Caco-2 (cell line): ENCODE results near the gene CACNA1I. TPM values are rescaled to one million over a fixed set of nuclear protein-coding genes. Genes with fewer than 3 reads are reported as not detected.

Experiments used
- BruUV-seq: library from RNA; stranded (reverse); fragments of 400-500 nt; replicated peaks from 2 replicates; lab custom pipeline; 2021; lab: Mats Ljungman, UMichigan
- CTCF ChIA-PET: fragments of 300-600 bp; sonication (Branson Sonifier 250); formaldehyde crosslinking; loops from one replicate; lab custom pipeline; 2022; ENCODE audit warnings: antibody characterized with exemption; lab: Charles Lee
- POLR2A ChIA-PET: fragments of 300-600 bp; sonication (Branson Sonifier 250); formaldehyde crosslinking; loops from one replicate; lab custom pipeline; 2022; ENCODE audit warnings: antibody characterized with exemption; lab: Charles Lee
- DNase-seq, 2 experiments: peaks; one replicate each; pipeline versions ENCODE4 v3.0.0 to v3.0.0-alpha.2; 2020 to 2022
- H3K27me3 ChIP-seq: replicated peaks from 2 replicates; pipeline ENCODE4 v1.6.0; 2011; ENCODE audit warnings: low read length; ENCODE audit not compliant: control insufficient read depth, insufficient read depth
- H3K36me3 ChIP-seq: 2 replicates; pipeline ENCODE4 v1.5.1; 2011; ENCODE audit warnings: low read length; ENCODE audit not compliant: control insufficient read depth, insufficient read depth
- H3K4me1 ChIP-seq: fragments of 250-450 bp; sonication (Bioruptor Pico); 2 replicates; pipeline ENCODE4 v1.5.1; 2020; ENCODE audit warnings: mild to moderate bottlenecking
- H3K4me3 ChIP-seq: 2 replicates; pipeline ENCODE4 v1.5.1; 2011; ENCODE audit warnings: low read depth, mild to moderate bottlenecking, control low read depth, low read length
- H3K9me3 ChIP-seq: fragments of 250-450 bp; sonication (Bioruptor Pico); 2 replicates; pipeline ENCODE4 v1.5.1; 2020; ENCODE audit warnings: mild to moderate bottlenecking, moderate library complexity
- H3K27ac Mint-ChIP-seq: one replicate; pipeline ENCODE4 v1.8.0; 2022; ENCODE audit warnings: mixed read lengths; ENCODE audit not compliant: unreplicated experiment
- H3K27me3 Mint-ChIP-seq: one replicate; pipeline ENCODE4 v1.8.0; 2022; ENCODE audit warnings: mixed read lengths; ENCODE audit not compliant: insufficient read depth, unreplicated experiment
- H3K36me3 Mint-ChIP-seq: one replicate; pipeline ENCODE4 v1.8.0; 2022; ENCODE audit warnings: mild to moderate bottlenecking, mixed read lengths; ENCODE audit not compliant: insufficient read depth, unreplicated experiment
- H3K4me1 Mint-ChIP-seq: one replicate; pipeline ENCODE4 v1.8.0; 2022; ENCODE audit warnings: low read depth, mixed read lengths; ENCODE audit not compliant: unreplicated experiment
- H3K4me3 Mint-ChIP-seq: one replicate; pipeline ENCODE4 v1.8.0; 2022; ENCODE audit warnings: mild to moderate bottlenecking, moderate library complexity, mixed read lengths; ENCODE audit not compliant: unreplicated experiment
- H3K9me3 Mint-ChIP-seq: one replicate; pipeline ENCODE4 v1.8.0; 2022; ENCODE audit warnings: mixed read lengths; ENCODE audit not compliant: unreplicated experiment
- intact Hi-C: fragments of 100-400 bp; cut with micrococcal nuclease; formaldehyde crosslinking; loops from one replicate; pipeline ENCODE4 v1.10.0; 2022; ENCODE audit not compliant: unreplicated experiment
- total RNA-seq: library from RNA; stranded (reverse); gene quantifications from 2 replicates; pipeline ENCODE4 v1.2.3, GENCODE V29; 2022
- TF ChIP-seq, protein P1 (sequence below), 2 experiments: fragments of 200-600 bp in 1 of 2; IDR thresholded peaks; 1 replicate in 1 of 2; 2 replicates in 1 of 2; pipeline versions ENCODE4 v1.5.1 to v1.8.0; 2011 to 2022; ENCODE audit warnings: antibody characterized with exemption in 1 of 2, control low read depth in 1 of 2, inconsistent platforms in 1 of 2, low read depth in 1 of 2, low read length in 1 of 2, mild to moderate bottlenecking in 1 of 2, moderate library complexity in 1 of 2; ENCODE audit not compliant: insufficient read depth in 1 of 2, severe bottlenecking in 1 of 2, unreplicated experiment in 1 of 2

CACNA1I gene
- total RNA-seq, 1 experiment from 2014 or later = not detected

GRCh38 chr22:39574779-39575551, 4.4 kb downstream of the CACNA1I start:
- Mint-ChIP-seq H3K9me3 (no peaks in the 10 kb centered on the region), H3K4me3 (no peak overlapping the region), H3K4me1 (no peaks in the 10 kb centered on the region), H3K36me3 (no peaks in the 10 kb centered on the region), H3K27ac (no peak overlapping the region), H3K27me3 (peaks cover 24% of the 10 kb centered on the region)
- TF ChIP-seq, protein P1, sequence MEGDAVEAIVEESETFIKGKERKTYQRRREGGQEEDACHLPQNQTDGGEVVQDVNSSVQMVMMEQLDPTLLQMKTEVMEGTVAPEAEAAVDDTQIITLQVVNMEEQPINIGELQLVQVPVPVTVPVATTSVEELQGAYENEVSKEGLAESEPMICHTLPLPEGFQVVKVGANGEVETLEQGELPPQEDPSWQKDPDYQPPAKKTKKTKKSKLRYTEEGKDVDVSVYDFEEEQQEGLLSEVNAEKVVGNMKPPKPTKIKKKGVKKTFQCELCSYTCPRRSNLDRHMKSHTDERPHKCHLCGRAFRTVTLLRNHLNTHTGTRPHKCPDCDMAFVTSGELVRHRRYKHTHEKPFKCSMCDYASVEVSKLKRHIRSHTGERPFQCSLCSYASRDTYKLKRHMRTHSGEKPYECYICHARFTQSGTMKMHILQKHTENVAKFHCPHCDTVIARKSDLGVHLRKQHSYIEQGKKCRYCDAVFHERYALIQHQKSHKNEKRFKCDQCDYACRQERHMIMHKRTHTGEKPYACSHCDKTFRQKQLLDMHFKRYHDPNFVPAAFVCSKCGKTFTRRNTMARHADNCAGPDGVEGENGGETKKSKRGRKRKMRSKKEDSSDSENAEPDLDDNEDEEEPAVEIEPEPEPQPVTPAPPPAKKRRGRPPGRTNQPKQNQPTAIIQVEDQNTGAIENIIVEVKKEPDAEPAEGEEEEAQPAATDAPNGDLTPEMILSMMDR (IDR thresholded peaks at IDR 0.05; ENCODE audit: insufficient read depth in 1 of 2, low read depth in 1 of 2, low read length in 1 of 2, severe bottlenecking in 1 of 2, unreplicated experiment in 1 of 2) = no peak
- H3K9me3 ChIP-seq = no peaks in the 10 kb centered on the region
- no peak overlapping the region for H3K4me3 ChIP-seq
- no TSS peak for BruUV-seq
- H3K36me3 ChIP-seq = no peaks in the 10 kb centered on the region
- H3K4me1 ChIP-seq = no peaks in the 10 kb centered on the region
- H3K27me3 ChIP-seq = no peaks in the 10 kb centered on the region
- DNase-seq = no peak
- CTCF ChIA-PET = no interaction called here
- POLR2A ChIA-PET = no interaction called here
- intact Hi-C loops = no loop called here

- TF ChIP-seq, protein P1 (IDR thresholded peaks at IDR 0.05; ENCODE audit: insufficient read depth in 1 of 2, low read depth in 1 of 2, low read length in 1 of 2, severe bottlenecking in 1 of 2, unreplicated experiment in 1 of 2) = no peak
- H3K4me3 Mint-ChIP-seq = no peak overlapping the region
- H3K27me3 ChIP-seq = no peaks in the 10 kb centered on the region
- H3K9me3 Mint-ChIP-seq = no peaks in the 10 kb centered on the region
- H3K4me1 ChIP-seq = no peaks in the 10 kb centered on the region
- no peaks in the 10 kb centered on the region for H3K4me1 Mint-ChIP-seq
- intact Hi-C loops = no loop called here
- no peak overlapping the region for H3K27ac Mint-ChIP-seq
- DNase-seq = no peak
- BruUV-seq = no TSS peak
- no peak overlapping the region for H3K4me3 ChIP-seq
- no peaks in the 10 kb centered on the region for H3K9me3 ChIP-seq
- H3K36me3 ChIP-seq = no peaks in the 10 kb centered on the region
- H3K27me3 Mint-ChIP-seq = peaks cover 24% of the 10 kb centered on the region
- ChIA-PET CTCF (no interaction called here), POLR2A (no interaction called here)
- H3K36me3 Mint-ChIP-seq = no peaks in the 10 kb centered on the region
These were observed 4.9 kb downstream of the CACNA1I start for GRCh38 chr22:39575552-39575825.

- no peak overlapping the region for H3K27ac Mint-ChIP-seq
- H3K4me1 Mint-ChIP-seq = no peaks in the 10 kb centered on the region
- BruUV-seq = no TSS peak
- no peaks in the 10 kb centered on the region for H3K9me3 Mint-ChIP-seq
- no peak for DNase-seq
- TF ChIP-seq, protein P1 (IDR thresholded peaks at IDR 0.05; ENCODE audit: insufficient read depth in 1 of 2, low read depth in 1 of 2, low read length in 1 of 2, severe bottlenecking in 1 of 2, unreplicated experiment in 1 of 2) = no peak
- H3K4me3 ChIP-seq = no peak overlapping the region
- H3K4me1 ChIP-seq = no peaks in the 10 kb centered on the region
- H3K27me3 Mint-ChIP-seq = peaks cover 26% of the 10 kb centered on the region
- H3K4me3 Mint-ChIP-seq = no peak overlapping the region
- H3K36me3 ChIP-seq = no peaks in the 10 kb centered on the region
- H3K36me3 Mint-ChIP-seq = no peaks in the 10 kb centered on the region
- POLR2A ChIA-PET = no interaction called here
- CTCF ChIA-PET = no interaction called here
- no peaks in the 10 kb centered on the region for H3K27me3 ChIP-seq
- intact Hi-C loops = no loop called here
- H3K9me3 ChIP-seq = no peaks in the 10 kb centered on the region
These were observed 5.5 kb downstream of the CACNA1I start for GRCh38 chr22:39576027-39576426.
